ENCODE measurements around the gene RNF167.

The RNF167 gene

DNA sequence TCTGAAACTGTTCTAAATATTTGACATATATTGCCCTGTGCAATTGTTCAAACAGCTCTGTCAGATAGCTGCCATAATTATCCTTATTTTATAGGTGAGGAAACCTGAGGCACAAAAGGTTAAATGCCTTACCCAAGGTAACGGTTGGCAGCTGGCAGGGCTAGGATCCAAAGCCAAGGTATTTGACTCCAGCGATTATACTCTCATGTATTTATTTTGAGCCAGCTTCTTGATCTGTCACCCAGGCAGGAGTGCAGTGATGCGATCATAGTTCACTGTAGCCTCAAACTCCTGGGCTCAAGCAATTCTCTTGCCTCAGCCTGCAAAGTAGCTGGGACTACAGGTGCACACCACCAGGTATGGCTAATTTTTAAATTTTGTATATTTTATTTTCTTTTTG is 18.0 kb downstream of the RNF167 start:
- DNase-seq = no peak

- DNase-seq = no peak
Measured at GRCh38 chr17:4959261-4959965, 19.3 kb downstream of the RNF167 start.

- DNase-seq = no peak
Measured at GRCh38 chr17:4960279-4960922, 20.3 kb downstream of the RNF167 start.

DNA sequence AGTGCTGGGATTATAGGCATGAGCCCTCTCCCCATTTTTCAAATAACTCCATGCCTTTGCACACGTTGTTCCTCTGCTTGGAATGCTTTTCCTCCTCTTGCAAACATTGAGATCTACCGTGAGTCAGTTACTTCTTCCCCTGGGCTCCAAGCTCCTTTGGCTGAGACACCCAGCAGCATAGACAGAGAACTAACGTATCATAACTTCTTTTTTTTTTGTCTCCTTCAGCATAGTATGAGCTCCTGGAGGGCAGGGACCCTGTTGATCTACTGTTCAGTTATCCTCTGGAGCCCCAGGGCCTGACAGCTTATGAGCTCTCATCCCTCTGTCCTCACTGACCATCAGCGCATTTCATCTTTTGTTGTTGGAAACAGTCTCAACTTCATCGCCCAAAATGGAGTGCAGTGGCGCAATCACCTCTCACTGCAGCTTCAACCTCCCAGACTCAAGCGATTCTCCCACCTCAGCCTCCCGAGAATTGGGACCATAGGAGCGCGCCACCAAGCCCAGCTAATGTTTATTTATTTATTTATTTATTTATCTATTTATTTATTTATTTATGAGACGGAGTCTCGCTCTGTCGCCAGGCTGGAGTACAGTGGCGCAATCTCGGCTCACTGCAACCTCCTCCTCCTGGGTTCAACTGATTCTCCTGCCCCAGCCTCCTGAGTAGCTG is 25.4 kb downstream of the RNF167 start:
- DNase-seq = no peak

- peak; percentile 100 for DNase-seq
Measured at GRCh38 chr17:4966844-4967538, 26.9 kb downstream of the RNF167 start.

GRCh38 chr17:4967539-4968485 is 27.7 kb downstream of the RNF167 start, which contains the start of gene SPAG7:
TSS of gene SPAG7 (minus strand) at chr17:4967817. CDS start at chr17:4967804, 13 bp downstream.
- DNase-seq = peak; percentile 96

GRCh38 chr17:4968486-4969046 is 28.5 kb downstream of the RNF167 start:
- peak; percentile 44 for DNase-seq

GRCh38 chr17:4969047-4969550 is 29.0 kb downstream of the RNF167 start:
- DNase-seq = peak; percentile 52

DNA sequence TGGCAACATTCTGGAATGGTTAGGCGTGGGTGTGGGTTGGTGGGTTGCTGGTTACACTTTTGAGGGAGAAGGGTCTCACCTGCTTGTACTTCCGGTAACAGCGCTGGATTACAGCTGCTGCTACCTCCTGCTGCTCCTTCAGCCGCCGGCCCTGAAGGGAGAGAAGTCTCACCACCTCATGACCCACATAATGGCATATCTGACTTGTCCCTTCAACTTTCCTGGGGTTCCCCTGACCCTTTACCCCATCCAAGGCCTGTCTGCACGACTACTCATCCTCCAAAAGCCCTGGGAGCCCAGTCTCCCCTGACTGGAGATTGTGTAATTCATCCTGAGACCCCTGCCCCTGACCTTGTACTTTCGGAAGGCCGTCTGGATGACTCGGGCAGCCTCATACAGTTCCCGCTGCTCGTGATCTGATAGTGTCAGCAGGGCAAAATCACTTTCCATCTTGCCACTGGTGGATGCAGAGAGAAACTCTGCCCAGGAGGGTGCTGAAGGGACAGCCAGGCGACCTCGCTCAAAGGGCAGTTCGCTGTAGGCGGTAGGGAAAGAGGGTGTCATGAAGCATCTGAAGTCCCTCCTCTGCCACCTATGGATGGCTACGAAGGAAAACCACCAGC is 29.6 kb downstream of the RNF167 start:
- DNase-seq = no peak

DNA sequence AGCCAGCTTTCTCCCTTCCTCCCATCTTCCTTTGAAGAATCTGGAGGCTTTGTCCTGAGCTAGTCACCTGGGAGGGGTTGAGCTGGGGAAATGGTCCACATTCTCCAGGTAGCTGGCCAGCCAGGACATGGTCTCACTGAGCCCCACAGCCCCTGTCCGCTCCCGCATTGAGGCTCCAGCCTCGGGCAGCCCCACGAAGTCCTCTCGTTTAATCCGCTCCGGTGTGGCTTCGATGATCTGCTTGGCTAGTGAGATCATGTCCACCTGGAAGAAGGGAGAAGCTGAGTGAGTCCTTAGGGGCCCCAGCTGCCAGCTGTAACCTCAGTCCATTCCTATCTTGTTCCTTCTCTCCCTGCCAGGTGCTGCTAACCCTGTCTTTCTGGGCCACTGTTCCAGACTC is 30.2 kb downstream of the RNF167 start:
- DNase-seq = no peak

- DNase-seq = no peak
Measured at GRCh38 chr17:4971826-4972225, 31.8 kb downstream of the RNF167 start.

- DNase-seq = no peak
Measured at GRCh38 chr17:4972322-4972721, 32.3 kb downstream of the RNF167 start.

GRCh38 chr17:4972752-4973151 is 32.7 kb downstream of the RNF167 start:
- DNase-seq = no peak

DNA sequence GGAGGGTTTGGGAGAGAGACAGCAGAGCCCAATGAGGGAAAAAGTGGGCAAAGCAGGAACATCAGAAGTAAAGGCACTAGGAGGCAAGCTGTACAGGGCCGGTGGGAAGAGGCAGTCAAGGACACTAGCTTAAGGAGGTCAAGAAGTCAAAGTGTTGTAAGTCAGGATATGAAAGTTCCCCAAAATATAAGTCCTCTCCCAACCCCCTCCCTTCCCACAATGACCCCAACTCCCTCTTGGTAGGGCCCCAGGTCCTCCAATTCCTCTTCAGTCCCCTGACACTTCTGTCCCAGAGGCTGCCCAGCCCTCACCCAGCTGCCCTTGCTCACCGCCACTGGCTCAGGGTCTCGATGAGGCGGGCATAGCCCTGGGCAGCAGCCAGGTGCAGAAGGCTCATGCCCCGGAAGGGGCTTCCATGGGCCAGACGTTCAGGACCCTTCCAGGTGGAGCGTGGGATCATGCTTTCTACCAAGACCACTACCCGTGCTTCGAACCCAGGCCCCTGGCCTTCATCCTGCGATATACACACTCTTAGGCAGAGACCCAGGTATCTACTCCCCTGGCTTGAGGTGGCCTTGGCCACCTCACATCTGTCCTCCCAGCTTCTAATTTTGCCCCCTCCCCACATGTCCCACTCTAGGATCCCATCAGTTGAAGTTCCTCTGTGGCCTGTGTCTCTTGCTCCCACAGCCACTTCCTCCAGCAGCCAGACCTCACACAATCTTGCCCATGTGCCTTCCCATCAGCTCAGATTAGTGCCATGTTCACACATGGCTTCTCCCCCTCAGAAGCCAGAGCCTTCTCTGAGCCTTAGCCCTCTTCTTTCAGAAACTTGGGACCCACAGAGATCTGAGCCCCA is 33.4 kb downstream of the RNF167 start:
- no peak for DNase-seq

DNA sequence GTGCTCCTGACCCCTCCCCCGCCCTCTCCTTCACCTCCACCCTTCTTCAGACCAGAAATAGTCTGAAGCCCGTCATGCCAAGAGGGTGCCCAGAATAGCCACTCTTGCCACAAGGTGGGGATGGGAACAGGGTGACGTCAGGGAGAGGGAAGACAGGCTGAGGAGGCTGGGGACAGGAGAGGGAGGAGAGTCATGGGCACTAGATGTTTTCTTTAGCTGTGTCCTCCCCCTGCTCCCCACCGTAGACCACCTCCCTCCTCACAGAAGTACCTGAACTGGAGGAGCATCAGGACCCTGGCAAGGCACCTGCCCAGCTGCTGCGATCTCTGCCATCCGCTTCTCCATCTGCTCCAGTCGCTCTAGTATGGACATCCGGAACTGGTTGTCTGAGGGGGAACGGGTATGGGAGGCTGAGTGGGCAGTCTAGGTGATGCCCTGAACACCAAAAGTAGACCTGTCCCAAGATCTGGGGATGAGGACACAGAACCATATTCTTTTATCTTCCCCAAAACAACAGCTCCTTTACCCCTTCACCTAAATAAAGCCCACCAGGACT is 34.1 kb downstream of the RNF167 start:
- DNase-seq = no peak

GRCh38 chr17:4978726-4979125 is 38.7 kb downstream of the RNF167 start:
- no peak for DNase-seq

- DNase-seq = no peak
Measured at GRCh38 chr17:4980644-4981216, 40.7 kb downstream of the RNF167 start.

DNA sequence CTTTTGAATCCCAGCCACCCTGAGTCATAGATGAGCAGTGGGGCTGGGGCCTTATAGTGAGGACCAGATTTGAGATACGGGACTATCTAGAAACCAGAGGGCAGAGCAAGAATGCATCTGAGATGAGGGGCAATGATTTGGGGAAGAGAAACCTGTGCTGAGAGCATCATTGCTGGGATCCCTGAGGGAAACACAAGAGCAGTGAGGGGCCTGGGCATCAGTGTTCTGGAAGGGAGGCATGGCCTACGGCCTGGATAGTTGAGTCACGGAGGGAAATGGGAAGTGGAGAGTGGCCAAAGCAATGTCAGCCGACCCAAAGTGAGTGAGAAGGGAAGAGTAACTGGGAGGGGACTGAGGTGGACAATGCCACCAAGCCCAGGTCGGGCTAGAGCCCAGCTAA is 42.2 kb downstream of the RNF167 start:
- DNase-seq = no peak

- DNase-seq = no peak
Measured at GRCh38 chr17:4986403-4986802, 46.3 kb downstream of the RNF167 start.
